SH-SY5Y (cell line): ENCODE measurements around the gene ESR1.

Source experiments
- GATA2 ChIP-seq: IDR thresholded peaks from 2 replicates; pipeline ENCODE4 v1.6.1; 2011; ENCODE audit warnings: mild to moderate bottlenecking, low read depth, low read length
- GATA3 ChIP-seq: IDR thresholded peaks from 2 replicates; pipeline ENCODE4 v1.6.1; 2011; ENCODE audit warnings: low read depth, mild to moderate bottlenecking, low read length, moderate library complexity

DNA sequence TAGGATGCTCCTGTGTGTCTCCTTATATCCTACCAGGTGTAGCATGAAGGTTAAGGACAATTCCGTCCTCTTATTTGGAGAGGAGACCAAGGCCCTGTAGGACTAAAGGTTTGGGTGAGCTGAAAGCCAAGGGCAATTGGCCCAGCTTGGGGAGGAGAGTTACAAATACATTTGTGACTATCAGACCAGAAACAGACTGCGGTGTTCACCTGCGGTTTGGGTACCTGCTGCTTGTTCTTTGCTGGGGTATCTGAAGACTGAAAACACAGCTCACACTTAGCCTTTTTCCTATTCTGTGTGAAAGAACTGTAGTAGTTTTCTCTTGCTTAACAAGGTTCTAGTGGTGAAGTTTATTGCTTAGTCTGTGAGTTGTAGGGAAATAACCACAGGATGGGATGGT is 55.0 kb downstream of the ESR1 start:
- no peak for TF ChIP-seq GATA2
- no peak for TF ChIP-seq GATA3
